Stimulated activated CD8-positive, alpha-beta memory T cell treated with anti-CD3 and anti-CD28 coated beads, Interleukin-2, amount 100 ng/mL, for 1 hour (primary cell): ENCODE data around the gene ATP2B3.

Experiments
- DNase-seq, 2 donors: peaks; one replicate each; pipeline ENCODE4 v3.0.0-alpha.2; 2020; ENCODE audit warnings: low read depth in 2 of 2

Gene ATP2B3

DNA sequence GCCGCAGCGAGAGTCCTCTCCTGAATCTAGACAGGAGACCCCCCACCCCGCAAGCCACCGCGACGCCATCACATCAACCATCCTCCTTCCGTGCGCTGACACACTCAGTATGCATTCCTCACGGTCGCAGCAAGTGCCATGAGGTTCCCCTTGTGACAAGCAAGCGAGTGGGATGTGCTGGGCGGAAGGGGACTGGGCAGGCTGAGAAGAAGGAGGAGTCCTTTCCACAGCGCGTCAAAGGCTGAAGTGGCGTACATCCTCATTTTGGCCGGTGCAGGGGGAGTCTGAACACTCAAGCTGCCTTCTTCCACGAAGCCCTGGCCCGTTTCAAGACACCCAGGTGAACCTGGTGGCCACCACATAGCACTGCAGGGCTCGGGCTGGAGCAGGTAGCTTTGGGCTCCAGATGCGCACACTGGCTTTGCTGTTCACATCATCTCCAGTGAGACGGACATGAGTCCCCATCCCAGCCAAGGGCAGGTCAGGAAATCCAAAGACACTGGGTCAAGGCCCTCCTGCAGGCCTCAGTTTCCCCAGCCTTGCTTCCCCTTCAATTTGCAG, 51.1 kb downstream of the ATP2B3 start:
- DNase-seq: no peak

DNA sequence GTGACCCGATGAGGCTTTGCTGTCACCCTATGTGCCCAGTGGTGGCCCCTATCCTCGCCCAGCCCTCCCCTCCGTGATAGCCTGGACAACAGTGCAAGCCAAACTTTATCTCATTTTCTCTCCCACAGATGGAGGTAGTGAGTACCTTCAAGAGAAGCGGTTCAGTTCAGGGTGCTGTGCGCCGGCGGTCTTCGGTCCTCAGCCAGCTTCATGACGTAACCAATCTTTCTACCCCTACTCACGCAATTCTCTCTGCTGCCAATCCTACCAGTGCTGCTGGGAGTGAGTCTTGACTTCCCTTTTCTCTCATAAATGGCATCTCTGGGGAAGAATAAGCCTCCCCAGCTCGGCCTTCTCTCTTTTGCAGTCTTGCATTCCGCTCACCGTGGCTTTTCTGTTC, 52.0 kb downstream of the ATP2B3 start:
- no peak for DNase-seq

DNA sequence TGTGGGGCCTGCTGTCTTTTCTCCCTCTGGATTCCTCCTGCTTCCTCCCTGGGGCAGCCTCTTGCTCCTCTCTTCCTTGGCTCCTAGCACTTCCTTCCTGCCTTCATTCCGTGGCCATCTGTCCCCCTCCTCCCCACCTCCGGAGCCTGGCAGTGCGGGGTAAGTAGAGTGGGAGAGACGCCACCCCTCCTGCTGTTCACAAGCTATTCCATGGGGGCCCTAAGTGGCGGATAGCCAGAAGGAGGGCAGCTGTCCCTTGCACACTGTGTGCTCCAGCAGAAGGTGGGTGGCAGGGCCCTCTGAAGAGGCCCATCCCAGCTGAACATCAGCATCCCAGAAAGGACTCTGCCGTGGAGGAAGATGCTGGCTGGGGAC, 54.1 kb downstream of the ATP2B3 start:
- no peak for DNase-seq

DNA sequence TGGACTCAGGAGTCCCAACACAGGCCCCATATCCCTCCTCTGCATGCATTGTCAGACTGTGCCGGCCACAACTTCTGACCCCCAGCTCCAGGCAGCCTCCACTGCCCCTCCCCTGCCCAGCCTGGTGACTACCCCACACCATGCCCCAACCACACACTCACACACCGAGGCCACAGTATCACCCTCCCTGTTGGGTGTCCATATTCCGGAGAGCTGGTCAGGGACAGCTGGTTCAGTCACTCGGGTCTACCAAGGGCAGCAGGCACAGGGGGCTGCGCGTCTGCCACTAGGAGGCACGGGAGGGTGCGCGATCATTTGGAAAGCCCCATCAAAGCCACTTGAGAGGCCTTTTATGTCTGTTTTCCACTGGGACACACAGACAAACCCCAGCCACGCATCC, 55.2 kb downstream of the ATP2B3 start:
- DNase-seq: no peak

DNA sequence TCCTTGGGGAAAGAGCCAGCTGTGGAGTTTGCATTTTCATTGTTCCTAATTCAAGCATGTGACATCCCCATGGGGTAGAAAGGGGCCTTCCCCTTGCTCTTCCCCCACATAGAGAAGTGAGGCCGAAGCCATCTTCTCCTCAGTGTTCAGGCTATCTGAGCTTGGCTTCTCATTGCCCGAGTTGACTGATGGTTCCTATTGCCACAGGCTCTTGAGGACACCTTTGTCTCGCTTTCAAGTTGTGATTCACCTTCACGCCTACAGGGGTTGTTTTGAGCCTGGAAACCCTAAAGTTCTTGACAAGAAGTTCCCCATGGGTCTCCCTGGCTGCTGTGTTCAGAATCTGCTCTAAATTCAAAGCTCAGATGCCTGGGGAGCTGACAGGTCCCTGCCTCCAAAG, 56.5 kb downstream of the ATP2B3 start:
- no peak for DNase-seq

DNA sequence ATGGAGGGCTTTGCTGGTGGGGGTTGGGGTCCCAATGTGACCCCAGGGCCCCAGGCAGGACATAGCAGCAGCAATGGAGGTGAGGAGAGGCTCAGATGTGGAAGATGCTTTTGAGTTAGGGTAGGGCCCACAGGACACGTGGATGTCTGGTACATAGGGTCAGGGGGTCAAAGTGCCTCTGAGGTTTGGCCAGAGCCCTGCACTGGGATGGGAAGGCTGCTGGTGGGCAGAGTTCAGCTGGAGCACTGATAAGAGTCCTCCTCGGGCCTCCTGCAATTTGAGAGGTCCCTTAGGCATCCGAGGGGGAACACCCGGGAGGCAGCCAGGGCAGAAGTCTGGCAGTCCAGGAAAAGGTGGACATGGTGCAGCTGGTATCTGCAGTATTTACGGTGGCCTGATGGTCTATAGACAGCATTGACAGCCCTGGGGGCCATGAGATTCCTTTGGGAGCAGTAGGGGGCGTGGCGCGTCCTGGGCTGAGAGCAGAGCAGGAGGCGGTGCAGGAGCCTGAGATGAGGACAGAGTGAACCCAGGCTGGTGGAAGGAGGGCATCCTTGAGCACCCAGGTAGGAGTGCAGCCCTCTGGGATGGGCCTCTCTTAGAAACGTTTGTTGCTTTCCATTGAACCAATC, 58.9 kb downstream of the ATP2B3 start:
- no peak for DNase-seq

DNA sequence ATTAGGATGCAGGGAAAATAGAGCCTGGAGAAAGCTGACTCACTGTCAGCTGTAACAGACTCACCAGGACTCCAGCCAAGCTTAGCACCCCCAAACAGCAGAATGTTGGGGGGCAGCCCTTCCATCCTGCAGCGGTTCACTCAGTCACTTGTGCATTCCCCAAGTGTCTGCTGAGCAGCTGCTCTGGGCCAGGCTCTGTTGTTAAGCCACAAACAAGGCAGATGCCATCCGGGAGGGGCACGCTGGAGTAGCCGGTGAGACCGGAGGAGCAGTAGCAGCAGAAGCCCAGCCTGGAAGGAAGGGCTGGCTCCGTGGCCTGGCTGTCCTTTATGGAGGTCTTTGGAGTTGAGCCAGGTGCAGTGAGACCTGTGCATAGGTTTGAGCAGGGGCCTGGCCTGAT, 59.5 kb downstream of the ATP2B3 start:
- DNase-seq: no peak

DNA sequence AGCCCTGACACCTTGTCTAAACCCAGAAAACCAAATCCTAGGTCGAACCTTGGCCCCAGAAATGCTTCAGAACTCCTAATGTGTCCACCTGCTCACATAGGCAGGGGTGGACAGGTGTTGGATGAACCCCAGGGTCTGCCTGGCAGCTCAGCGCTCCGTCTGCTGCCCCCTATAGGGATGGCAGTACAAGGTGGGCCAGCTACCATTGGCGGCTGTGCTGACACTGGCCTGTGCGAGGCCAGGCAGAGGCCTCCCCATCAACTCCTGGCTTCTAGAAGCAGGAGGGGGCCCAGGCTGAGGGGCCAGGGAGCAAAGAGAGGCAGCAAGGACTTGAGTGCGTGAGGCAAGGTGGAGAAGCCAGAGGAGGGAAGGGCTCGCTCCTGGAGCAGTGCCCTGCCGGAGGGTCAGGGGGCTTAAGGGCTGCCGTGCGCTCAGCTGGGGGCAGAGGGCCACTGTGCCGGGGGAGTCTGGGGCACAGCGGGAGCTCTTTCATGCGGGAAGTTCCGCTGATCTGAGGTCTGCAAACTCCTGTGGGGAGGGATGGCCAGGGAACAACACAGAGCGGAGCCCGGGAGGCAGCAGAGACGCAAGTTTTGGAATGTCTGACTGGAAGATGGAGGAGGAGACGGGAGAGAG, 60.9 kb downstream of the ATP2B3 start:
- no peak for DNase-seq

DNA sequence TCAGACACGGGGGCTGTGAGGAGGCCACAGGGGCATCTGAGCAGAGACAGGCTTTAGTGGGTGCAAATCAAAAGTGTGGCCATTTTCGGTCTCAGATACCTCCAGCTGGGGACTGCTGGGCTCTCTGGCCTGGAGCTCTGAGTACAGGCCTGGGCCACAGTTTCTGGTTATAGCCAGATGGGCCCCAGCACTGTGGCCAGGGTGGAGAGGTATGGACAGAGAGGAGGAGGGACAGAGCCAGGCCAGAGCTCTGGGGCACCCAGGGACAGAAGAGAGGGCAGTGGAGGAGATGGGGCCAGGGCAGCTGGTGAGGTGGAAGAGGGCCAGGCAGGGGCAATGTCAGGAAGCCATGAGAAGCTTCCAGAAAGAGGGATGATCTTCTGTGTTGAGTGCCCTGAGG, 61.4 kb downstream of the ATP2B3 start:
- no peak for DNase-seq

DNA sequence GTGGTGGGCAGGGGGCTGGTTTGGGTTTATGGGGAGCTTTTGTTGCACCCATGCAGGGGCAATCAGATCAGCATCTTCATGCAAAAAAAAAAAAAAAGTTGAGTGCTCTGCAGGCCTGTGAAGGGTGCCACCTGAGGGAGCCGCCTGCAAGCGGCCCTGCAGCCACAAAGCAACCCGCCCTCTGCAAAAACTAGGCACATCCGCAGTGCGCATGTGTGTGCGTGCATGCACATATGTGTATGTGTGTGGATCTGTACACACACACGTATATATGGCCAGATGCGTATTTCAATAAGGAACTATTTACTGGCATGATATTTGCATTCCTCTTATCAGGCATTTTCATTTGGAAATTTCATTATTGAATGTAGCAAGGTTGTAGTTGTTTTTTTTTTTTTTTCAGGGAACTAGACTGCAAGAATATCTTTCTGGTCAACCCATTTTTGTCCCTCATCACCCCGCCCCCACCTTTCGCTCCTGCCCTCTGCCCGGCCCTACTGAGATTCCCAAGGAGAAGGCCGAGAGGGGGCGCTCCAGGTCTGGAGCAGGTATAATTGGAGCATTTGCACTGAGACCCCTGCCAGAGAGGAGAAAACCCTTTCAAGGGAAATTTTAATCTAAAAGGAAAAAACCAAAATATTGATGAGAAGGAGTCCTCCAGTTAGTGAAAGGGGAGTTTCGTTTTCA, 63.4 kb downstream of the ATP2B3 start:
- no peak for DNase-seq

DNA sequence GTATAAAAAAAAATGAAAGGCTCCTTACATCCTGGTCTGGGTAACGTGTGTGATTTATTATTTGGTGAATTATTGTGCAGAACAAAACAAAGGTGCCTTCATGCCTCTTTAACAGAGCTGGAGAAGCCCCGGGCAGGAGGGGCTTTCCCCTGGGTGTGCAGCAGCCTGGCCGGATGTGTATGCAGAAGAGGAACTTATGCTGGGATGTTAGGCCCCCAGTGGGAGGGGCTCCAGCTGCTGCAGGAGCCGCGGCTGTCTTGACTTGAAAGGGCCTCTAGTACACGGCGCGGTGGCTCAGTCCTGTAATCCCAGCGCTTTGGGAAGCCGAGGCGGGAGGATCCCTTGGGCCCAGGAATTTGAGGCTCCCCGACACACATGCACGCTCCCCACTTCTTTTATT, 65.5 kb downstream of the ATP2B3 start:
- peak in 1 of 2 donors; percentile 27 for DNase-seq

DNA sequence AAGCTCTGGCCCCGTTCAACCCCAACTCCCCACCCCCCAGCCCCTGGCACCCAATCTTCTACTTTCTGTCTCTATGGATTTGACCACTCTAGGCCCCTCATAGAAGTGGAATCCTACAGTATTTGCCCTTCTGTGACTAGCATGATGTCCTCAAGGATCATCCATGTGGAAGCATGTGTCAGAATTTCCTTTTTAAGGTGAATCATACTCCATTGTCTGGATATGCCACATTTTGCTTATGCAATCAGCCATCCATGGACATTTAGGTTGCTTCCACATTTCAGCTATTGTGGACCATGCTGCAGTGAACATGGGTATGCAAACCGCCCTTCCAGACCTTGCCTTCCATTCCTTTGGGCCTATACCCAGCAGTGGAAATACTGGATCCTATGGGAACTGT, 66.0 kb downstream of the ATP2B3 start:
- DNase-seq: no peak

DNA sequence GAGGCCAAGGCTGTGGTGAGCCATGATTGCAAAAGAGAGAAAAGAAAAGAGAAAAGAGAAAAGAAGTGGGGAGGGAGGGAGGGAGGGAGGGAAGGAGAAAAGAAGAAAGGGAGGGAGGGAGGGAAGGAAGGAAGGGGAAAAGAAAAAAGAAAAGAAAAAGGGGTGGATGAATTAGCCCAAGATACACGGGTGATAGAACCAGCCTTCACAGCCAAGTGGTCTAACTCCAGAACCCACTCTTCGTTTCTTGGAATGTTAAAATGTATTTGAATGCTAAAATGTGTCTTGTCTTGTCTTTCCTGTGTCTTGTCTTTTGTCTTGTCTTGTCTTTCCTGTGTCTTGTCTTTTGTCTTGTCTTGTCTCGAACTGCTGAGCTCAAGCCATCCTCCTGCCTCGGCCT, 68.4 kb downstream of the ATP2B3 start:
- DNase-seq: no peak

DNA sequence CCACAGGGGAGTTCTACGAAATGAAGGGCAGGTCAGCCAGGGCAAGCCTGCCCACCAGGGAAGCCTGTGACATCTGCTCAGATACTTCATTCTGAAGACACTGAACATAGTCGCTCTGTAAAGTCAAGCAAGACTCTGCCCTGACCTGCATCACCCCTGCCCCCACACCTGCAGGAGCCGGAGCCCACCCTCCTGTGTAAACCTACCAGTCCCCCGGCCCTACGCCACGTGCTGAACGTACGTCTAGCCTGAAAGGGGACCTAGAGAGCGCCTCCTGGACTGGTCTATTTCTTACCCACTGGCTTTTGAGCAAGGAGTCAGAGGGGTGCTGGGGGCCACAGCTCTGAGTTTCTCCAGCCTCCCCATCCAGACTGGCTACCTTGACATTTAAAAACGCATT, 69.9 kb downstream of the ATP2B3 start:
- DNase-seq: no peak

DNA sequence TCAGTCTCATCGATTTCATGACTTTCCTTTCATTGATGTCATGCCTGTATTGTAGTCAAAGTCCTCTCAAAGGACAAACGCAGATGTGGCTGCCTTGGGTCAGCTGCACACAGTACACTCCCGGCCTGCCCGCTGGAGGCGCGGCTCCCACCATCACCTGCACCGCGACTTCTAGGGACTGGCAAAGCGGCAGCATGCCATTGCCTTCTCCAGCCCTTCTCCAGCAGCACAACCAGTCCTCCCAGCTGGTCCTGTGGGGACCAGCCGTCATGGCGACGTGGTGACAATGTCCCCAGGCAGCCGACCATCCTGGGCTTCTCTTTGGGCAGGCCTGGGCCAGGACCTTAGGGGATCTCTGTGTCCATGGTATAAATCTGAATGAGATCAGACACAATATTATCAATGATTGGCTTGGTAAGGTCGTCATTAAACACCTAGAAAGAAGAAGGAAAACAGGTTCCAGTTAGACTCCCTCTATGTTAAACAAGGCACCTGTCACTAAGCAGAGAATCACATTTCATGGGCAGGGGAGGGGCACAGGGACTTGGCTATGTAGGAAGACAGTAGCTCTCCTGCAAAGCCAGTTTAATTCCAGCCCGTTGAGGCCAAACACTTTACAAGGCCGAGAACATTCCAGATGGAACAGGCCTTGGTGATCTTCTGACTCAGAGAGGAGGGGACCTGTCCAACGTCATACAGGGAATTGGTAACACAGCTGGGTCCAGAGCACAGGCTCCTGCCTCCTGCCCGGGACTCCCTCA, 70.8 kb downstream of the ATP2B3 start:
- DNase-seq: no peak

DNA sequence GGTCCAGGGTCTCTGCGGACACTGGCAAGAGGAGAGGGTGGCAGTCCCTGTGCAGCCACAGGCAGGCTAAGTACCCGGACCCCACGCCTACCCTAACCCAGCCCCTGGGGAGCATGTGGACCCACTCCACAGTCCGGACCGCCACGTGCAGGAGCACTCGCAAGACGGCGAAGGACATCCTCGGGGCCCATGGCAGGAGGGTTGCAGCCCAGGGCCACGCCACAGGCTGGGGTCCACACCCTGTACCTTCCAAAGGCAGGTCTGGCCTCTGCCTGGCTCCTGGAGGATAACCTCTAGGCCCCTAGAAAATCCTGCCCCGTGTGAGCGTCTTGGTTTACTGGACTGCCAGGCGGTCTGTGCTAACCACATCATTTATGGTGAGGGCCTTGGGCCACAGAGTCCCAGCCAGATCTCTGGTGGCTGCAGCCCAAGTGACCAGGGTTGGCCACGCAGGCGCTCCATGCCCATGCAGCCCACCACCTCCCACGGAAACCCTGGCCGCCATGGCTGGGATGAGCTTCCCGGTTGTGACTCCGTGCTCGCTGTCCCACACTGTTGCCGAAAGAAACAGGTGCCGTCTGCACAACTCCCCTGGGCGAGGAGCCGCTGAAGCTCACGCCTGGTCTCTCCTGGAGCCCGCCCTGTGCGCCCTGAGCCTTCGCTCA, 71.5 kb downstream of the ATP2B3 start:
- no peak for DNase-seq

DNA sequence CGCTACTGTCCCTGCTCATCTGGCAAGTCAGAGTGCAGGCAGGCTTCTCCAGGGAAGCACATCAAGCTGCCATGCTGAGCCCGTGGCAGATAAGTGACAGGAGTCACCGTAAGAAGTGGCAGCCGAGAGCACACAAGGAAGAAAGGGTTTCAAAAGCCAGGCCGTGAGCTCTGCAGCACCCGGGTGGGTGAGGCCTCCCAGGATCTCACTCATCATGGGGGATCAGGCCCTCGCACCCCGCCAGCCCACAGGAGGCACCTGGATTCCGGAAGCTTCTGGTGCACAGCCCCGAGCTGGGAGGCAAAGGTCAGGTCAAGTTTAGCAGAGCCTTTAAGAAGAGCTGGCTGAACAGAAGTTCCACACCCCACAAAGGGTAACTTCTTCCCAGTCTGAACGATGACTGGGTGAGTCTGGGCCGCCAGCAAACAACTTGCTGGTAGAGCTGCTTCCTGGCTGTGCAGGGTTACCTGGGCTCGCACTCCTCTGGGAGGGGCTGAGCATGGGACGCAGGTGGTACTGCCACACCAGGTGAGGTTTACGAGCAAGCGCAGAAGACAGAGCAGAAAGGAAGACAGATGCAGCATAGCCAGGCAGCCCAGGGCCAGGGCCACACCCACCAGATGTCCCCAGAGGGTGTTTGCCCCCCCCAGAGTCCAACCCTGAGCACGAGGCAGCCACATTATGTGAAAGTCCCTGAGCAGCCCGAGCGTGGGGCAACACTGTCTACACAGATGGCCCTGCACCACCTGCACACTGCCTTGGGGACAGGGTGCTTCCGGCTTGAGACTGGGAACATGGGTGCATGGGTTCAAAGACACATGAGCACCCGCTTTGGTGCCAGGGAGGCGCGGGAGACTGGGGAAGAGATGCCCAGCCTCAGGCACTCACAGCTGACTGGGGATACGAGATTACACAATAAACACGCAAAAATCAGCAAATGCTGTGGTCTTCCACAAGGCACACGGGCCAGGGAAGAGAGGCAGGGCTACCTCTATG, 73.8 kb downstream of the ATP2B3 start:
- no peak for DNase-seq

DNA sequence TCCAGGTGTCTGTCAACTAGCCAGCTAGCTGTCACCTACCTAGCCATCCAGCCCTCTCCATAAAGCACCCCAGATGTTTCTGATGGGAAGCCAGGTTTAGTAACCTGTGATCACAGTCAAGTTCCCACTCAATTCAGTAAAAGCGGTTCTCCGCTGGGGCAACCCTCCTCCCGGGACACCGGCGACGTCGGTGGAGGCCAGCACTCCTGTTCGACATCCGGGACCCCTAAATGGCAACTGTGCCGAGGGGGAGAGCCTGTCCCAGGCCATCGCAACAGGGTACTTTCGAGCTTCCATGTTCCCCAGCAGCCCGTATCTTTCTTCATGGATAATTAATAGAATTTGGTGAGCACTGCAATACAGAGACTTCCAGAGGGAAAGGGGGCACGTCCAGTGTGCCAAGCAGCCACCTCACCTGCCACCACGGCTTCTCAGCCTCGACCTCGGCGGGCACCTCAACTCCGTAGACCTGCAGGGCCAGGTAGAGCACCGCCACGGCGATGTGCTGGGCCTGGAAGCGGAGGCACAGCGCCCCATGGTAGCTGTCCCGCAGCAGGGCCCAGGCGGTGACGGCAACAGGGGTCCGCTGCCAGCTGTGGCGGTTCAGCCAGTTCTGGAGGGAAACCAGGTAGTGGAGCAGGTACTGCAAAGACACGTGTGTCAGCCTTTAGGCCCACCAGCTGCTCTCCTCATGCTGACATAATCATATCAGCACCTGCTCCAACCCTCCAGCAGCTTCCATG, 74.8 kb downstream of the ATP2B3 start:
- DNase-seq: no peak

DNA sequence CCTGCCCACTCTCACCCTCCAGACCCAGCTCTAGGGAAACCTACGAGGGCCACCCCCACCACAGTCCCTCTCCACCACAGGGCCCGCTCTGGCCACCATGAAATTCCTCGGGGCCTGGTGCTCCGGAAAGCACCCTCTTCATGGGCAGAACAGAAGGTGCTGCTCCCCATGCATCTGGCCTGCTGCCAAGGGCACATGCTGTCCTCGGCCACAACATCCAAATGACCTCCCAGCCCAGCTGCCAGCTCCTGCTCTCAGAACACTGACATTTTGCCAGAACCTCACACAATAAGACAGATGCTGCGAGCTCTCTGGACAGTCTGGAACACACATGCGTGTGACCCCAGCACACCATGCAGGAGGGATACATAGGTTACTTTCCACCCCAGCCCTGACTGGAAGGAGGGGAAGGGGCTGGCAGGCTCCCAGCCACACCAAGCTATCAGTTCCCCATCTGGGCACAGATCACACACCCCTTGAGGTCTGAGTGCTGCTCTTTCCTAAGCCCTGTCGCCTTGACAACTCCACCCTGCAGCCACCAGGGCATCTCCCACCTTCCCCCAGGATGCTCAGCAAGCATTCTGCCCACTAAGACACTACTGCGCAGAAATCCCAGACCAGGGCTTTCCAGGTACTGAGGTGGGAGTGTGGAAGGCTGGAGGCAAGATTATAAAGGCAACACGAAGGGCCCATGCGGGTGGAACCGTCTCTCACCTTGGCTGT, 75.7 kb downstream of the ATP2B3 start:
- DNase-seq: no peak
